Panc1 (cell line): ENCODE measurements around the gene TIMP1. TPM values are rescaled to one million over a fixed set of nuclear protein-coding genes. Genes with fewer than 3 reads are reported as not detected.

ENCODE experiments used
- ATAC-seq: fragments of 200-7000 bp; cut with Tn5 transposase; 2 replicates; pipeline ENCODE4 v1.9.1; 2020; ENCODE audit warnings: mild to moderate bottlenecking, moderate library complexity
- BruUV-seq: library from RNA; stranded (reverse); fragments of 400-500 nt; replicated peaks from 2 replicates; lab custom pipeline; 2021; lab: Mats Ljungman, UMichigan
- CTCF ChIA-PET: fragments of 300-600 bp; sonication (Branson Sonifier 250); formaldehyde crosslinking; loops from one replicate; lab custom pipeline; 2022; ENCODE audit warnings: antibody characterized with exemption; lab: Charles Lee
- POLR2A ChIA-PET: fragments of 300-600 bp; sonication (Branson Sonifier 250); formaldehyde crosslinking; loops from one replicate; lab custom pipeline; 2022; ENCODE audit warnings: antibody characterized with exemption; lab: Charles Lee
- DNase-seq: peaks from one replicate; pipeline ENCODE4 v3.0.0-alpha.2; 2010; ENCODE audit warnings: low read depth, low spot score
- H3K27ac ChIP-seq: 2 replicates; pipeline ENCODE4 v1.5.1; 2011; ENCODE audit warnings: mild to moderate bottlenecking, low read length, inconsistent platforms
- H3K27me3 ChIP-seq: fragments of 200-500 bp; sonication (Bioruptor generic); 2 replicates; pipeline ENCODE4 v1.6.0; 2014; ENCODE audit warnings: low read length, inconsistent platforms; ENCODE audit not compliant: control insufficient read depth, insufficient read depth
- H3K36me3 ChIP-seq: fragments of 200-500 bp; sonication (Bioruptor generic); 2 replicates; pipeline ENCODE4 v1.5.1; 2014; ENCODE audit warnings: inconsistent platforms, mild to moderate bottlenecking, low read length, moderate library complexity; ENCODE audit not compliant: control insufficient read depth, insufficient read depth
- H3K4me1 ChIP-seq: 2 replicates; pipeline ENCODE4 v1.5.1; 2011; ENCODE audit warnings: inconsistent platforms, mild to moderate bottlenecking, low read length, moderate library complexity; ENCODE audit not compliant: control insufficient read depth, insufficient read depth
- H3K4me3 ChIP-seq, 2 experiments: 2 replicates each; pipeline ENCODE4 v1.5.1; 2011 to 2012; ENCODE audit warnings: low read depth in 2 of 2, low read length in 2 of 2, mild to moderate bottlenecking in 2 of 2, inconsistent platforms in 1 of 2, moderate library complexity in 1 of 2
- H3K9me3 ChIP-seq: fragments of 200-500 bp; sonication (Bioruptor generic); 2 replicates; pipeline ENCODE4 v1.5.1; 2014; ENCODE audit warnings: low read depth, mild to moderate bottlenecking, inconsistent platforms, low read length, moderate library complexity; ENCODE audit not compliant: control insufficient read depth, insufficient read depth
- POLR2AphosphoS5 ChIP-seq: IDR thresholded peaks from 2 replicates; pipeline ENCODE4 v1.6.1; 2012; ENCODE audit warnings: mild to moderate bottlenecking, low read depth, low read length, moderate library complexity
- REST ChIP-seq, 2 experiments: IDR thresholded peaks; 2 replicates each; pipeline ENCODE4 v1.6.1; 2011 to 2012; ENCODE audit warnings: low read depth in 2 of 2, control low read depth in 1 of 2, low read length in 1 of 2, mild to moderate bottlenecking in 1 of 2, moderate library complexity in 1 of 2; ENCODE audit not compliant: insufficient read depth in 1 of 2
- SIN3A ChIP-seq: IDR thresholded peaks from 2 replicates; pipeline ENCODE4 v1.6.1; 2012; ENCODE audit warnings: low read depth, mild to moderate bottlenecking, low read length, moderate library complexity, borderline replicate concordance; ENCODE audit not compliant: insufficient read depth
- TCF7L2 ChIP-seq: IDR thresholded peaks from 2 replicates; pipeline ENCODE4 v1.6.1; 2011; ENCODE audit warnings: mild to moderate bottlenecking, low read depth, low read length, inconsistent platforms
- in situ Hi-C: cut with HindIII; loops from 2 replicates; pipeline ENCODE4 v1.10.0; 2016; ENCODE audit warnings: low sequenced_read_pairs, low pct_unique_long_range_greater_than_20kb
- intact Hi-C: fragments of 100-400 bp; cut with micrococcal nuclease; formaldehyde crosslinking; loops from one replicate; pipeline ENCODE4 v1.10.0; 2022; ENCODE audit not compliant: unreplicated experiment
- total RNA-seq: library from RNA; stranded (reverse); gene quantifications from one replicate; pipeline ENCODE4 v1.2.1, GENCODE V29; 2021; ENCODE audit not compliant: unreplicated experiment
- TF ChIP-seq, protein P1 (sequence below): fragments of 450-650 bp; IDR thresholded peaks from 2 replicates; pipeline ENCODE4 v1.5.1; 2017; ENCODE audit warnings: mild to moderate bottlenecking

TIMP1 gene
- total RNA-seq, 1 experiment from 2014 or later, result 131 TPM

DNA sequence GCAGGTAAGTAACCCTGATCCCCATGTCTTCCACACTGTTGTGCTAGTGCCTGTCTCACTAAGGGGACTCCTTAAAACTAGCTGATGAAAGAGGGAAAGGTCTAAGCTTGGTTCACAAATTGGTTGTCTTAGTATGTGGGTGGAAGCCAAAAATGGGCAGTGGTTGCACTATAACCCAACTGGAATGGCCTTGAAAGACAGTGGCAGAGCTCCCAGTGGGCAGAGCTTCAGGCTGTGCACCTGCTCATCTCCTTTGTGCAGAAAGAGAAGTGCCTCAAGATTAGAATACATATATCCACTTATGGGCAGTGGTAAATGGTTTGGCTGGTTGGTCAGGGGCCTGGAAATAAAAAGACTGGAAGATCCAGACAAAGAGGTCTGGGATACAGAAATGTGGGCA lies 30.2 kb downstream of the TIMP1 start:
- DNase-seq (no peak), ATAC-seq (no peak)
- POLR2A ChIA-PET, result no interaction called here
- no TSS peak for BruUV-seq
- intact Hi-C loops (no loop called here), in situ Hi-C loops (no loop called here)
- no peak overlapping the region for H3K4me3 ChIP-seq
- TF ChIP-seq TCF7L2 (no peak), SIN3A (no peak), REST (IDR thresholded peaks at IDR 0.05; ENCODE audit: insufficient read depth in 1 of 2, low read depth in 2 of 2, low read length in 1 of 2) (no peak), POLR2AphosphoS5 (no peak)
- TF ChIP-seq, protein P1, sequence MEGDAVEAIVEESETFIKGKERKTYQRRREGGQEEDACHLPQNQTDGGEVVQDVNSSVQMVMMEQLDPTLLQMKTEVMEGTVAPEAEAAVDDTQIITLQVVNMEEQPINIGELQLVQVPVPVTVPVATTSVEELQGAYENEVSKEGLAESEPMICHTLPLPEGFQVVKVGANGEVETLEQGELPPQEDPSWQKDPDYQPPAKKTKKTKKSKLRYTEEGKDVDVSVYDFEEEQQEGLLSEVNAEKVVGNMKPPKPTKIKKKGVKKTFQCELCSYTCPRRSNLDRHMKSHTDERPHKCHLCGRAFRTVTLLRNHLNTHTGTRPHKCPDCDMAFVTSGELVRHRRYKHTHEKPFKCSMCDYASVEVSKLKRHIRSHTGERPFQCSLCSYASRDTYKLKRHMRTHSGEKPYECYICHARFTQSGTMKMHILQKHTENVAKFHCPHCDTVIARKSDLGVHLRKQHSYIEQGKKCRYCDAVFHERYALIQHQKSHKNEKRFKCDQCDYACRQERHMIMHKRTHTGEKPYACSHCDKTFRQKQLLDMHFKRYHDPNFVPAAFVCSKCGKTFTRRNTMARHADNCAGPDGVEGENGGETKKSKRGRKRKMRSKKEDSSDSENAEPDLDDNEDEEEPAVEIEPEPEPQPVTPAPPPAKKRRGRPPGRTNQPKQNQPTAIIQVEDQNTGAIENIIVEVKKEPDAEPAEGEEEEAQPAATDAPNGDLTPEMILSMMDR, result no peak
- H3K9me3 ChIP-seq, result no peaks in the 10 kb centered on the region
- peaks cover 2% of the 10 kb centered on the region; the same call in 1 of the 2 replicates for H3K4me1 ChIP-seq
- H3K36me3 ChIP-seq, result no peaks in the 10 kb centered on the region
- CTCF ChIA-PET, result no interaction called here
- H3K27ac ChIP-seq, result no peak overlapping the region
- H3K27me3 ChIP-seq, result no peaks in the 10 kb centered on the region

GRCh38 chrX:47613082-47613481 lies 30.8 kb downstream of the TIMP1 start:
- ChIA-PET POLR2A (no interaction called here), CTCF (no interaction called here)
- no peak for ATAC-seq
- H3K27me3 ChIP-seq, result no peaks in the 10 kb centered on the region
- H3K36me3 ChIP-seq, result no peaks in the 10 kb centered on the region
- peaks cover 2% of the 10 kb centered on the region; the same call in 1 of the 2 replicates for H3K4me1 ChIP-seq
- TF ChIP-seq POLR2AphosphoS5, result no peak
- TF ChIP-seq TCF7L2, result no peak
- TF ChIP-seq SIN3A, result no peak
- no peak for TF ChIP-seq REST (IDR thresholded peaks at IDR 0.05; ENCODE audit: insufficient read depth in 1 of 2, low read depth in 2 of 2, low read length in 1 of 2)
- TF ChIP-seq, protein P1, result no peak
- H3K27ac ChIP-seq, result no peak overlapping the region
- no peaks in the 10 kb centered on the region for H3K9me3 ChIP-seq
- no peak for DNase-seq
- H3K4me3 ChIP-seq, result no peak overlapping the region
- intact Hi-C loops (no loop called here), in situ Hi-C loops (no loop called here)
- no TSS peak for BruUV-seq
